ENCODE data around the gene IQUB. TPM values are rescaled to one million over a fixed set of nuclear protein-coding genes. Genes with fewer than 3 reads are reported as not detected.

Gene IQUB
- total and polyA plus RNA-seq, 2 donors (not counting 1 experiment from before 2014, with no cell fraction given) = 0.01 to 0.12 TPM

- no peaks in the 10 kb centered on the region for H3K4me1 Mint-ChIP-seq
These were observed 32.2 kb downstream of the IQUB start for GRCh38 chr7:123502201-123502600.

More at GRCh38 chr7:123502201-123502600, 32.2 kb downstream of the IQUB start:
- H3K9me3 Mint-ChIP-seq (ENCODE audit: insufficient read depth) = peaks cover 11% of the 10 kb centered on the region
- CTCF ChIA-PET = interaction anchor here (1.4 kb wide), 1 partner anchor 8 kb away, joined by 3 read pairs; no protein-coding TSS in a partner anchor
- peaks cover 0 to 9% (median 3%) of the 10 kb centered on the region in 3 donors for H3K9me3 ChIP-seq (ENCODE audit: control extremely low read depth in 1 of 3, control insufficient read depth in 2 of 3, insufficient read depth in 1 of 3, low read length in 2 of 3)
- no peak overlapping the region for H3K9ac ChIP-seq (ENCODE audit: low read length)
- ATAC-seq (ENCODE audit: low read depth) (no peak), DNase-seq (no peak)
- peaks cover 23% of the 10 kb centered on the region for H3K27me3 Mint-ChIP-seq
- intact Hi-C loops (cut with micrococcal nuclease) = no loop called here
- no peak overlapping the region for H3K27ac Mint-ChIP-seq
- no peaks in the 10 kb centered on the region for H3K4me1 ChIP-seq (ENCODE audit: control insufficient read depth in 2 of 2, insufficient read depth in 2 of 2, low read length in 2 of 2)
- no peak overlapping the region for H3K27ac ChIP-seq (ENCODE audit: low read length in 2 of 2)
- H3K36me3 ChIP-seq (replicated peaks in 1 of 2; ENCODE audit: control extremely low read depth in 1 of 2, control insufficient read depth in 1 of 2, extremely low read depth in 1 of 2, insufficient read depth in 2 of 2, low read length in 1 of 2) = no peaks in the 10 kb centered on the region
- H3K4me3 Mint-ChIP-seq = no peak overlapping the region
- no peak overlapping the region for H2AFZ ChIP-seq (ENCODE audit: insufficient read depth, low read depth, low read length, poor library complexity, severe bottlenecking)
- peaks cover 0 to 6% (median 0%) of the 10 kb centered on the region in 4 experiments for H3K27me3 ChIP-seq (replicated peaks in 1 of 4; ENCODE audit: control extremely low read depth in 1 of 4, control insufficient read depth in 3 of 4, insufficient read depth in 4 of 4, low read length in 3 of 4)
- TF ChIP-seq EZH2 (IDR thresholded peaks at IDR 0.05; ENCODE audit: borderline replicate concordance, insufficient read depth, low read depth, low read length, poor library complexity, severe bottlenecking) = no peak
- no peak for TF ChIP-seq CTCF (IDR thresholded peaks at IDR 0.05)
- H3K4me2 ChIP-seq (replicated peaks; ENCODE audit: low read depth, low read length, poor library complexity, severe bottlenecking) = no peak overlapping the region
- WGBS (ENCODE audit: insufficient coverage) = 96% methylated on average over 3 of the region's 5 CpGs
- POLR2A ChIA-PET = no interaction called here
- H3K79me2 ChIP-seq (ENCODE audit: control insufficient read depth, insufficient read depth, low read length) = no peaks in the 10 kb centered on the region
- H4K20me1 ChIP-seq (ENCODE audit: control insufficient read depth, insufficient read depth, low read length, poor library complexity, severe bottlenecking) = no peaks in the 10 kb centered on the region
- H3K4me3 ChIP-seq (ENCODE audit: control extremely low read depth in 1 of 5, extremely low read depth in 1 of 5, insufficient read depth in 1 of 5, low read depth in 2 of 5, low read length in 4 of 5) = no peak overlapping the region

All from B cell (primary cell).